A549 (cell line): Measurements from ENCODE around the gene TTC27.

Experiments
- CTCF ChIP-seq: fragments of >200 bp; sonication (Bioruptor Twin); formaldehyde crosslinking; IDR thresholded peaks from 3 replicates; pipeline ENCODE4 v1.5.1; 2016
- EHMT2 ChIP-seq: fragments of 200-600 bp; sonication (generic); IDR thresholded peaks from 2 replicates; pipeline ENCODE4 v1.6.1; 2016; ENCODE audit warnings: antibody characterized with exemption, low read depth, mild to moderate bottlenecking, moderate library complexity
- MYC ChIP-seq: IDR thresholded peaks from 2 replicates; pipeline ENCODE4 v1.6.1; 2012; ENCODE audit warnings: mild to moderate bottlenecking, inconsistent platforms, low read length, improper control_type of control experiment, borderline replicate concordance
- POLR2A ChIP-seq: IDR thresholded peaks from 2 replicates; pipeline ENCODE4 v1.6.1; 2012; ENCODE audit warnings: mild to moderate bottlenecking, low read length

- TF ChIP-seq POLR2A (no peak), CTCF (no peak), MYC (no peak), EHMT2 (no peak)
Measured at GRCh38 chr2:32810909-32811495, 183.2 kb downstream of the TTC27 start.
